NB4 (cell line): ENCODE data around the gene MASP1.

Source experiments
- MAX ChIP-seq: IDR thresholded peaks from 2 replicates; pipeline ENCODE4 v1.6.1; 2011; ENCODE audit warnings: low read depth, low read length
- POLR2A ChIP-seq: IDR thresholded peaks from 2 replicates; pipeline ENCODE4 v1.6.1; 2011; ENCODE audit warnings: mild to moderate bottlenecking; ENCODE audit not compliant: insufficient read length; ENCODE audit errors: extremely low read depth
- TF ChIP-seq, protein P1 (sequence below): IDR thresholded peaks from one replicate; pipeline ENCODE4 v1.5.1; 2012; ENCODE audit warnings: low read depth, low read length

DNA sequence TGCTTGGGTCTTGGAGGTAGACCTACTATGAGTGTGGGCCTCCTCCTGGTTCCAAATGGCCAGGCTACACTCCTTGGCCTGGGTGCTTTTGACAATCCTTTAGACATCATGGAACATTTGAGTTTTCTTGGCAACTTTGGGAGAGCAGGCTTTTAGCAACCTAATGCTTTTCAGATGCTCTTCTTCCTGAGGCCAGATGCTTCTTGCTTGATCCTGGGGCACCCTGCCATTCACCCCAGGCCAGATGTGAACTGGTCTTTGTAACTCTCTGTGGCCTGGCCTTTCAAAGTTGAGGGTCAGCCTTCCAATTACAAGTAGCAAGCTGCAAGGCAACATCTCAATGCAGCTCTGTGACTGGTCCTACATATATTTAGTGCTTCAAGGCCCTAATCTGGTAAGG is 53.8 kb downstream of the MASP1 start:
- no peak for TF ChIP-seq MAX
- TF ChIP-seq POLR2A, result no peak
- TF ChIP-seq, protein P1, sequence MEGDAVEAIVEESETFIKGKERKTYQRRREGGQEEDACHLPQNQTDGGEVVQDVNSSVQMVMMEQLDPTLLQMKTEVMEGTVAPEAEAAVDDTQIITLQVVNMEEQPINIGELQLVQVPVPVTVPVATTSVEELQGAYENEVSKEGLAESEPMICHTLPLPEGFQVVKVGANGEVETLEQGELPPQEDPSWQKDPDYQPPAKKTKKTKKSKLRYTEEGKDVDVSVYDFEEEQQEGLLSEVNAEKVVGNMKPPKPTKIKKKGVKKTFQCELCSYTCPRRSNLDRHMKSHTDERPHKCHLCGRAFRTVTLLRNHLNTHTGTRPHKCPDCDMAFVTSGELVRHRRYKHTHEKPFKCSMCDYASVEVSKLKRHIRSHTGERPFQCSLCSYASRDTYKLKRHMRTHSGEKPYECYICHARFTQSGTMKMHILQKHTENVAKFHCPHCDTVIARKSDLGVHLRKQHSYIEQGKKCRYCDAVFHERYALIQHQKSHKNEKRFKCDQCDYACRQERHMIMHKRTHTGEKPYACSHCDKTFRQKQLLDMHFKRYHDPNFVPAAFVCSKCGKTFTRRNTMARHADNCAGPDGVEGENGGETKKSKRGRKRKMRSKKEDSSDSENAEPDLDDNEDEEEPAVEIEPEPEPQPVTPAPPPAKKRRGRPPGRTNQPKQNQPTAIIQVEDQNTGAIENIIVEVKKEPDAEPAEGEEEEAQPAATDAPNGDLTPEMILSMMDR, result no peak
